Left ventricle myocardium superior (tissue), 1 donor: ENCODE results near the gene SPOCK1. TPM values are rescaled to one million over a fixed set of nuclear protein-coding genes. Genes with fewer than 3 reads are reported as not detected.
"Not testable (repeated sequence)": the region's sequence is repeated elsewhere in the genome, so short reads cannot be mapped to it uniquely, and the experiment has no call there.

ENCODE experiments used
- ATAC-seq: fragments of 200-7000 bp; cut with Tn5 transposase; one replicate; pipeline ENCODE4 v1.9.1; 2020; ENCODE audit warnings: mild to moderate bottlenecking, moderate library complexity
- DNase-seq: peaks from one replicate; pipeline ENCODE4 v3.0.0-alpha.2; 2020
- intact Hi-C: fragments of 100-400 bp; cut with micrococcal nuclease; formaldehyde crosslinking; loops from one replicate; pipeline ENCODE4 v1.11.0; 2022
- total RNA-seq: library from RNA; stranded (reverse); fragmentation: NEBNext Ultra II Directional; extraction: Animal tissue kit (Norgen Biotek cat#: 25700); gene quantifications from one replicate; pipeline ENCODE4 v1.2.1, GENCODE V29; 2021
- donor health status: DM: no; HTN: yes; CAD: no; lungs with severe emphysema.

Gene SPOCK1
- total RNA-seq, 1 donor from 2014 or later: 14.7 TPM

GRCh38 chr5:137260820-137261695, 238.1 kb downstream of the SPOCK1 start:
- intact Hi-C loops: no loop called here
- ATAC-seq (peak; percentile 75), DNase-seq (no peak)

- ATAC-seq, intact Hi-C loops, DNase-seq: not testable (repeated sequence)
Measured at GRCh38 chr5:137259115-137259514, 240.0 kb downstream of the SPOCK1 start.

DNA sequence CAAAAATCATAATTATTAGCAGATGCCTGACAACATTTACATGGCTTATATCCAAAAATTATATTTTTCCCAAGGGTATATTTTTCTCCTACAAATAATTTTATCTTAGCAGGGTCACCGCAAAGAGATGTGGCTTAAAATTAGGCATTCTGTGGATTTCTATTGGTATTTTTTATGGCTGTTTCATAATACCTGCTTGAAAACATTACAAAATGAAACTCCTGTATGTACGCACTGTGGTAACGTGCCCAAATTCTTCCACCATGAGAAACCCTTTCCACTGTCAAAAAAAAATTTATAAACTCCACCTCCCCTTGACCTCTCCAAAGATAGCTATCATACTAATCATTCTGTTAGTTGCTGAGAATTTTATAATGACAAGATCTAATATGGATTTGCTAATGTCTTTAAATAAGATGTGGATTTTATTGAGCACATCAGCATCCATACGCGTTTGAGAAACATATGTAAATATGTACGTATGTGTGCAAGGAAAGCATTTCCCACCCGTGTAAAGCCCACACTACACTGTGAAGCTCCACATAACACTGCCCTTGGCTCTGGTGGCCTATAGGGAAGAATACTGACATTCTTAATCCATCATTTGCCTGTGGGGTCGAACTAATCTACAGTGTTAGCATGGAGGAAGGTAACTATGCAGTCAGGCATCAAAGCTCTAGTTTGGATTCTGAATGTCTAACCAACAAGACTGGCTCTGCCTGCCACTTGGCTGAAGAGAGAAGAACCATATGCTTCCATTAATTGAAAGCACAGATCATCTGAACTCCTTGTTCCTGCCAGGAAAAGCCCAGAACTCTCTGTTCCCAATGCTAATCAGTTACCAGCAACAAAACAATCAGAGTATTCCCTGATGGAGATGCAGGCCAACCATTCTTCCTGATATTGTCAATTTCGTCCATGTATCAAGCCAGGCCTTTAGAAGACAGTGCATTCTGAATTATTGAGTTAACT, 244.7 kb downstream of the SPOCK1 start:
- DNase-seq: no peak
- intact Hi-C loops: no loop called here

GRCh38 chr5:137252512-137252911, 246.6 kb downstream of the SPOCK1 start:
- no peak for DNase-seq
- intact Hi-C loops: no loop called here
- ATAC-seq: no peak

More for the DNA sequence above, 244.7 kb downstream of the SPOCK1 start:
- ATAC-seq: peak; percentile 87

DNA sequence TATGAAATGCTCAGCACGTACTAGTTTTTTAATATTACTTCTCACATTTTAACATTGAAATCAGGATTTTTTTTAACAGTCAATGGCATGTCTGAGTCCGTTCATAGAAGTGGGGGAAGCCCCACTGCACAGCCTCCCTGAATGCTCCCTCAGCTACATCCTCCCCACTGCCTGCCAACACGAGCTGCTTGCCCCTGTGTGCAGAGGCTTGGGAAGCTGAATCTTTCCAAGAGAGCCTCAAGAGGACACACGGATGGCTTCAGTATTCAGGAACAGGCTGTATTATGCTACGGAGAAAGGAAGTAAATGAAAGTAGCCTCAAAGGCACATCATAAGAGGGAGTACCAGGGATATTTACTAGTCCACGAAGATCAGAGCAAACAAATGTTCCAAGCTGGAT, 248.7 kb downstream of the SPOCK1 start:
- DNase-seq: peak; percentile 50
- peak; percentile 64 for ATAC-seq
- intact Hi-C loops: no loop called here

- ATAC-seq (no peak), DNase-seq (no peak)
- intact Hi-C loops: no loop called here
Measured at GRCh38 chr5:137248527-137248926, 250.6 kb downstream of the SPOCK1 start.

DNA sequence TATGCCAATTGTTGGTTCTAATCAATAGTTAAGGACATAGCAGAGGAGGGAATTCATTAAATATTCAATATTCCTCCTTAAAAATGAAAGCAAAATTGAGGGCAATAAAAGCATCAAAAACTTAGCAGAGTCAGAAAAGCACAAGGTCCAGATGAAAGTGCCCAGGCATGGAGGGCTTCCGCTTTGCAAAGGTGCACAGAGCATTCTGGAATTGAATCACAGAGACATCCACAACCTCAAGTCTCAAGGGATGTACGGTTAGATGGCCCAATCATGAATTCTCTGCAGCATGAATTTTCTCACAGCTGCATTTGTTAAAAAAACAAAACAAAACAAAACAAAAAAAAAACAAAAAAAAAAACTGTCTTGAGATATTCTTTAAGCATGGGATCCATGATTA, 253.7 kb downstream of the SPOCK1 start:
- DNase-seq: no peak
- ATAC-seq: no peak
- intact Hi-C loops: no loop called here

DNA sequence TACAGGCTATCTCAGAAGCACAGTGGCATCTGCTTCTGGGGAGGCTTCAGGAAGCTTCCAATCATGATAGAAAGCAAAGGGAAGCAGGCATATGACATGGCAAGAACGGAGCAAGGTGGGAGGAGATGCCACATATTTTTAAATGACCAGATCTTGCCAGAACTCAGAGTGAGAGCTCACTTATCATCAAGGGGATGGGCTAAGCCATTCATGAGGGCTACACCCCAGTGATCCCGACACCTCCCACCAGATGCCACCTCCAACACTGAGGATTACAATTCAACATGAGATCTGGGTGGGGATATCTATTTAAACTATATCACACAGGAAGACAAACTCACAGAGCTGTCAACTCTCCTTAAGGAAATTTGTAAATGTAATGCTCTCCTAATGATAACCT, 258.8 kb downstream of the SPOCK1 start:
- ATAC-seq (no peak), DNase-seq (no peak)
- intact Hi-C loops: no loop called here

DNA sequence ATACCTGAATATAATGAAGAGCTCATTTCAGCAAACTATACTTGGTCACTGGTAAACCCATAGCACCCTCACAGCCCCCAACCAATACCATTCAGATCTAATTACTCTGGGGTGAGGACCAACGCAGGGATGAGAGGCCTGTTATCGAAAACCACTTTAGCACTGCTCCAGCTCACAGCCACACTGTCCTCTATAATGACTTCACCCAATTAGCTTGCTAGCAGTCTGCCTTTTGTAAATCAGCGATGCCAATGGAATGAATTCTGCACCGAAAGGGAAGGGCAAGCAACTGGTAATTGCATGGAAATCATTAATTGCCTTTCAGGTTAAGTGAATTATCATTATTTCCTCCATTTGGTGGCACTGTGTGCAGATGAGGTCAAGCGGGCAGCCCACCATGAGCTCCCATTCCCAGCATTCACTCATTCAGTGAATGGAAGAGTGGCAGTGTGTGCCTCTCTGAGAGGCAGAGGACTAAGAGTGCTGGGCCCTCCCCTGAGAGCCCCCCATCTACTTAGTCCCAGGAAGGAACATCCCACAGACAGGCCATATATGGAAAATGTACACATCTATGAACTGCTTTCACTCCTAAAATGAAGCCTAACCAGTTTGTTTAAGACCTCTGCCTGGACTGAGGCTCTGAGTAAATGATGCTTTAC, 262.1 kb downstream of the SPOCK1 start:
- intact Hi-C loops: no loop called here
- no peak for DNase-seq
- no peak for ATAC-seq

DNA sequence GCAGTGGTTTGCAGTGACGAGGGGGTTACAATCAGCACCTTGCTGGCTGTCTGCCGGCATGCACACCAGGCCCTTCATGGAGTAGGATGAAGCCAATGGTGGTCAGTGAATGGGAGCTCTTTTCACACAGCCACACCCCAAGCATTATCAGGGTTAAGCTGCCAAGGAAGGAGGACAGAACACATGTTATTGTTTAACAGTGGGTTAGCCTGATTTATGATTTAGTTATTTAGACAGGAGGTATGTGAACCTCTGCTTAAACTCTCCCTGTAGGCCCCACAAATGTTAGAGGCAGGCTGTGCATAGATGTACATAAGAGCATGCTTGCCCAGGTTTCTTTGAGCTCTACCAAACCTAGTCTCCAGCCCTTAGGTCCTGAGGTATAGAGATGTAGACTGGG, 262.9 kb downstream of the SPOCK1 start:
- intact Hi-C loops: no loop called here
- no peak for DNase-seq
- no peak for ATAC-seq

GRCh38 chr5:137234973-137235943, 263.9 kb downstream of the SPOCK1 start:
- no peak for ATAC-seq
- no peak for DNase-seq
- intact Hi-C loops: no loop called here

DNA sequence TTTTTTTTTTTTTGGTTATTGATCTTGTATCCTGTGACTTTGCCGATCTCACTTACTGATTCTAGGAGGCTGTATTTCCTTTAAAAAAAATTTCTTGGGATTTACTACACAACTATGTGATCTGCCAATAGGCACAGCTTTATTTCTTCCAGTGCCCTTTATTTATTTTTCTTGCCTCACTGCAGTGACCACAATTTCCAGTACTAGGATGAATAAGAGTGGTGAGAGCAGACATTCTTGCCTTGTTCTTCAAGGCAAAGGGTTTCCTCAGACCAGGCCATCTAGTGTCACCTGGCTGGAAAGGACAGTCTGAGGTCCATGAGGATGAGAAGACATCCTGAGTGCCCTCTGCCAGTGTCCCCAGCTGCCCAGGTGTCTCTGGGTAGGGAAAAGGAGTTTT, 265.4 kb downstream of the SPOCK1 start:
- intact Hi-C loops: no loop called here
- DNase-seq (no peak), ATAC-seq (no peak)

DNA sequence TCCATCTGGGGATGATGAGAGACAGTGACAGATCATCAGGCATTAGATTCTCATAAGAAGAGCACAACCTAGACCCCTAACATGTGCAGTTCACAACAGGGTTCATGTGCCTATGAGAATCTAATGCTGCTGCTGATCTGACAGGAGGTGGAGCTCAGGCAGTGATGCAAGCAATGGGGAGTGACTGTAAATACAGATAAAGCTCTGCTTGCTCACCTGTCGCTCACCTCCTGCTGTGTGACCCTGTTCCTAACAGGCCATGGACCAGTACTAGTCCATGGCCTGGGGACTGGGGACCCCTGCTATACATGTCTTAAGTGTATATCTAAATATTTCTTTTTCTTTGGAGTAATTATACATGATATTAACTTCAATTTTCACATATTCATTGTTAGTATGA, 265.8 kb downstream of the SPOCK1 start:
- intact Hi-C loops, ATAC-seq, DNase-seq: not testable (repeated sequence)

- ATAC-seq (no peak), DNase-seq (no peak)
Measured at GRCh38 chr5:137231540-137231939, 267.6 kb downstream of the SPOCK1 start.

DNA sequence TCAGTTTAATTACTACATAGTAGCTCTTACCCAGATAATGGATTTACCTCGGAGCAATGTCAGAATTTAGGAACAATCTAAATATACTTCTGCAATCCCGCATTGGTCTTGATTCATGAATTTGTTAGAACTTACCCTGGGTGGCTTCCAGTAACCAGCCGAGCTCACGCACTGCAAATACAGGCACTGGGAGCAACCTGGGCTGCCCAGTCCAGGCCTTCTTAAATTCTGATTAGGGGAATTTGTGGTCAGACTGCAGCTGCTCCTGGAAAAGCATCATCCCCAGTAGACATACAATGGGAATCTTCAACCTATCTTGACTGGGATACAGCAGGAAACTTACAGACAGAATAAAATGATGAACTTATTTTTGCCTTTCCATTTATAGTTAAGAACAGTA, 270.3 kb downstream of the SPOCK1 start:
- DNase-seq: no peak
- intact Hi-C loops: no loop called here

More at GRCh38 chr5:137231540-137231939, 267.6 kb downstream of the SPOCK1 start:
- intact Hi-C loops: no loop called here

GRCh38 chr5:137226081-137226480, 273.0 kb downstream of the SPOCK1 start:
- intact Hi-C loops: no loop called here
- DNase-seq (no peak), ATAC-seq (no peak)

More for the DNA sequence above, 270.3 kb downstream of the SPOCK1 start:
- no peak for ATAC-seq

GRCh38 chr5:137223324-137224295, 275.5 kb downstream of the SPOCK1 start:
- no peak for DNase-seq
- intact Hi-C loops: no loop called here
- peak; percentile 83 for ATAC-seq
